ENCODE measurements around the gene RPS24. TPM values are rescaled to one million over a fixed set of nuclear protein-coding genes. Genes with fewer than 3 reads are reported as not detected.
"Not testable (repeated sequence)": the region's sequence is repeated elsewhere in the genome, so short reads cannot be mapped to it uniquely, and the experiment has no call there.

RPS24 gene
- total RNA-seq, 1 donor from 2014 or later, result 1,816 TPM

GRCh38 chr10:78071140-78071856 is 37.6 kb downstream of the RPS24 start:
- H3K4me1 Mint-ChIP-seq, result peaks cover 2% of the 10 kb centered on the region
- H3K27ac Mint-ChIP-seq, result no peak overlapping the region
- H3K9me3 Mint-ChIP-seq, result peaks cover 4% of the 10 kb centered on the region
- intact Hi-C loops (cut with micrococcal nuclease), result no loop called here
- H3K4me3 Mint-ChIP-seq, result no peak overlapping the region
- no peaks in the 10 kb centered on the region for H3K27me3 Mint-ChIP-seq
- no peak for DNase-seq
- H3K36me3 Mint-ChIP-seq (ENCODE audit: low read depth), result no peaks in the 10 kb centered on the region

GRCh38 chr10:78071857-78072179 is 38.2 kb downstream of the RPS24 start:
- Mint-ChIP-seq H3K4me1 (no peaks in the 10 kb centered on the region), H3K36me3 (ENCODE audit: low read depth) (no peaks in the 10 kb centered on the region), H3K4me3 (no peak overlapping the region), H3K9me3 (peaks cover 4% of the 10 kb centered on the region), H3K27me3 (no peaks in the 10 kb centered on the region), H3K27ac (no peak overlapping the region)
- intact Hi-C loops (cut with micrococcal nuclease), result no loop called here
- no peak for DNase-seq

DNA sequence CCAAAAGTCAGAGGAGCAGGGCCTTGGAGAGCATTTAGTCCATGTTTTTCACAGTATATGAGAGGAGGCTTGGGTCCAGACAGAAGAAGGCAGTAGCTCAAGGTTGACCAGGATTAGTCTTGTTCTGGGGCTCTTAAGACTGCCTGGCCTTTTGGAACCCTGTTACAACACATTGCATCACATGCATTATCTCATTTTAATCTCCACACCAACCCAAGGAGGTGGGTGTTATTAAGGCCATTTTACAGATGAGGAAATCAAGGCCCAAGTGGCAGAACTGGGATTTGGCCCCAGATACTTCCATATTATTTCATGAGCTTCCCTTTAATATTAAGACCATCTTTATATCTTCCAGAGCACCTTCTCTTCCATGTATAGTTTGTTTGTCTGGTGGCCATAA is 38.8 kb downstream of the RPS24 start:
- intact Hi-C loops (cut with micrococcal nuclease), result no loop called here
- H3K36me3 Mint-ChIP-seq (ENCODE audit: low read depth), result no peaks in the 10 kb centered on the region
- H3K9me3 Mint-ChIP-seq, result peaks cover 4% of the 10 kb centered on the region
- H3K4me3 Mint-ChIP-seq, result no peak overlapping the region
- no peak for DNase-seq
- H3K27me3 Mint-ChIP-seq, result no peaks in the 10 kb centered on the region
- no peaks in the 10 kb centered on the region for H3K4me1 Mint-ChIP-seq
- H3K27ac Mint-ChIP-seq, result no peak overlapping the region

DNA sequence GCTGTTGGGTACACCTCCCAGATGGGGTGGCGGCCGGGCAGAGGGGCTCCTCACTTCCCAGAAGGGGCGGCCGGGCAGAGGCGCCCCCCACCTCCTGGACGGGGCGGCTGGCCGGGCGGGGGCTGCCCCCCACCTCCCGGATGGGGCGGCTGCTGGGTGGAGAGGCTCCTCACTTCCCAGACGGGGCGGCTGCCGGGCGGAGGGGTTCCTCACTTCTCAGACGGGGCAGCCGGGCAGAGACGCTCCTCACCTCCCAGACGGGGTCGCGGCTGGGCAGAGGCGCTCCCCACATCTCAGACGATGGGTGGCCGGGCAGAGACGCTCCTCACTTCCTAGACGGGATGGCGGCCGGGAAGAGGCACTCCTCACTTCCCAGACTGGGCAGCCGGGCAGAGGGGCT is 42.1 kb downstream of the RPS24 start:
- H3K9me3 Mint-ChIP-seq; H3K27me3 Mint-ChIP-seq; DNase-seq; H3K4me1 Mint-ChIP-seq; intact Hi-C loops (cut with micrococcal nuclease); H3K36me3 Mint-ChIP-seq (ENCODE audit: low read depth); H3K4me3 Mint-ChIP-seq; H3K27ac Mint-ChIP-seq: not testable (repeated sequence)

- Mint-ChIP-seq H3K4me3 (no peak overlapping the region), H3K27me3 (no peaks in the 10 kb centered on the region), H3K36me3 (ENCODE audit: low read depth) (no peaks in the 10 kb centered on the region), H3K4me1 (no peaks in the 10 kb centered on the region), H3K9me3 (peaks cover 4% of the 10 kb centered on the region), H3K27ac (no peak overlapping the region)
- intact Hi-C loops (cut with micrococcal nuclease), result no loop called here
- DNase-seq, result no peak
Measured at GRCh38 chr10:78078539-78079330, 45.1 kb downstream of the RPS24 start.

GRCh38 chr10:78079411-78079810 is 45.7 kb downstream of the RPS24 start:
- intact Hi-C loops (cut with micrococcal nuclease), result no loop called here
- Mint-ChIP-seq H3K4me1 (no peaks in the 10 kb centered on the region), H3K27ac (no peak overlapping the region), H3K9me3 (peaks cover under 1% of the 10 kb centered on the region), H3K27me3 (no peaks in the 10 kb centered on the region), H3K4me3 (no peak overlapping the region), H3K36me3 (ENCODE audit: low read depth) (no peaks in the 10 kb centered on the region)
- no peak for DNase-seq

GRCh38 chr10:78081292-78081691 is 47.6 kb downstream of the RPS24 start:
- H3K4me3 Mint-ChIP-seq, result no peak overlapping the region
- intact Hi-C loops (cut with micrococcal nuclease), result no loop called here
- H3K4me1 Mint-ChIP-seq, result no peaks in the 10 kb centered on the region
- no peaks in the 10 kb centered on the region for H3K27me3 Mint-ChIP-seq
- H3K27ac Mint-ChIP-seq, result no peak overlapping the region
- no peak for DNase-seq
- no peaks in the 10 kb centered on the region for H3K36me3 Mint-ChIP-seq (ENCODE audit: low read depth)
- no peaks in the 10 kb centered on the region for H3K9me3 Mint-ChIP-seq

GRCh38 chr10:78082636-78083035 is 49.0 kb downstream of the RPS24 start:
- DNase-seq, result no peak
- Mint-ChIP-seq H3K27ac (no peak overlapping the region), H3K36me3 (ENCODE audit: low read depth) (no peaks in the 10 kb centered on the region), H3K4me3 (no peak overlapping the region), H3K27me3 (no peaks in the 10 kb centered on the region), H3K4me1 (no peaks in the 10 kb centered on the region), H3K9me3 (no peaks in the 10 kb centered on the region)
- intact Hi-C loops (cut with micrococcal nuclease), result no loop called here

Other genes with a start within 250 kb of the RPS24 start
- 5.2 and 5.4 TPM in 2 replicates for gene DLG5, start 107.1 kb upstream of the RPS24 start, total RNA-seq
- 27.8 and 28.7 TPM in 2 replicates for gene POLR3A, start 4.3 kb upstream of the RPS24 start, total RNA-seq